Measurements from ENCODE around the gene RAPGEF2.
"Not testable (repeated sequence)": the region's sequence is repeated elsewhere in the genome, so short reads cannot be mapped to it uniquely, and the experiment has no call there.

DNA sequence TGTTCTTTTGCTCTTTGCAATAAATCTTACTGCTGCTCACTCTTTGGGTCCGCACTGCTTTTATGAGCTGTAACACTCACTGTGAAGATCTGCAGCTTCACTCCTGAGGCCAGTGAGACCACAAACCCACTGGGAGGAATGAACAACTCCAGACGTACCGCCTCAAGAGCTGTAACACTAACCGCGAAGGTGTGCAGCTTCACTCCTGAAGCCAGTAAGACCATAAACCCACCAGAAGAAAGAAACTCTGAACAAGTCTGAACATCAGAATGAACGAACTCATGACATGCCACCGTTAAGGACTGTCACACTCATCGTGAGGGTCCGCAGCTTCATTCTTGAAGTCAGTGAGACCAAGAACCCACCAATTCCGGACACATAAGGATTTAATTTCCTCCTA is 276.2 kb downstream of the RAPGEF2 start:
- TF ChIP-seq EZH2 (IDR thresholded peaks at IDR 0.05; ENCODE audit: low read length); CTCF (optimal IDR thresholded peaks at IDR 0.05 in 1 of 3, IDR thresholded peaks at IDR 0.05 in 1 of 3, conservative IDR thresholded peaks at IDR 0.05 in 1 of 3; ENCODE audit: extremely low read depth in 1 of 3, insufficient read depth in 2 of 3, low read length in 3 of 3): not testable (repeated sequence)

Measured in keratinocyte (primary cell).